HUES64 (cell line): ENCODE results near the gene GLI3.

Experiments used
- H3K27ac ChIP-seq: 2 replicates; pipeline ENCODE4 v1.7.0; 2013; ENCODE audit warnings: low read depth, low read length, inconsistent platforms
- H3K27me3 ChIP-seq: 2 replicates; pipeline ENCODE4 v1.6.1; 2013; ENCODE audit warnings: mild to moderate bottlenecking, low read length; ENCODE audit not compliant: insufficient read depth
- H3K36me3 ChIP-seq: 2 replicates; pipeline ENCODE4 v1.6.1; 2013; ENCODE audit warnings: mild to moderate bottlenecking, low read length; ENCODE audit not compliant: insufficient read depth
- H3K4me1 ChIP-seq: 2 replicates; pipeline ENCODE4 v1.6.1; 2013; ENCODE audit warnings: mild to moderate bottlenecking, low read length, moderate library complexity; ENCODE audit not compliant: insufficient read depth
- H3K4me3 ChIP-seq: 2 replicates; pipeline ENCODE4 v1.5.1; 2013; ENCODE audit warnings: mild to moderate bottlenecking, low read length, moderate library complexity
- H3K9ac ChIP-seq: 2 replicates; pipeline ENCODE4 v1.6.1; 2013; ENCODE audit warnings: mild to moderate bottlenecking, low read depth, low read length
- H3K9me3 ChIP-seq: 2 replicates; pipeline ENCODE4 v1.6.1; 2013; ENCODE audit warnings: low read depth, low read length; ENCODE audit not compliant: insufficient read depth
- WGBS: fragments of 150-250, 120-280 bp; methylation state at CpG from one replicate; pipeline ENCODE4 v1.1.7; 2013; ENCODE audit warnings: missing lambda C conversion rate; 5-methylcytosine and 5-hydroxymethylcytosine counted together

GLI3 gene

DNA sequence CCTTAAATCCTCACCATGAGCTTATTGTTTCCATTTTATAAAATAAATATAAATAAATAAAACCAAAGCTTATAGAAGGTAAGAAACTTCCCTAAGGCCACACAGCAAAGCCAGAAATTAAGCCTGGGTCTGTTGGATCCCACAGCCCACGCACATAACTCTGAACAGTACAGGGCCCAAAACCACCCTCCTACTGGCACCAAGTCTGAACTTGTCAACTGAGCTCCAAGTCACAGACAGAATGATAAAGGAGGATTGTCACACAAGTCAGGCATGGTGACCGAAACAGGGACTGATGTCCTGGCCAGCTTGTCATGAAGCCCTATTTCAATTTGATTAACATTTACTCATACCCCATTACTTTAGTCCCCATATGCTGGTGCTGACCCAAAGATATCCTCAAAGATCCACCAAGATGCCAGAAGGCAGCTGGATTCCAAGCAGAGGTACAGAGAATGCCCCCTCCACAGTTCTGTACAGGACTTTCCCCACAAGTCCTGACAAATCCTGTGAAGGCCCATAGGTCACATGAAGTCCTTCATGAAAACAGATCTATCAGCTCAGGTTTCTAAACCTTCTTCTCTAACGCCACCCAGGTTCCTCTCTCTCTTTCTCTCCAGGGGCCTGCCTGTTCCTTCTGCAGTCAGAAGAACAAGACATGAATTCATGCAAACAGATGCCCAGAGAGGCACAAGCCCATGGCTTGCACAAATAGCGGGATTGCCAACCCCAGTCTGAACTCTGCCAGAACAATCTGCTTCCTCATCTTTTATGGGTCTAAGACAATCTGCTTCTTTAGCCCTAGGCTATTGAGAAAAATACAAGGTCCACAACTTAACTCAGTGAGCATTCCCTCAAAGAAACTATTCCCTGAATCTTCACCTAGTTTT is 60.9 kb downstream of the GLI3 start:
- no peak overlapping the region for H3K9ac ChIP-seq
- H3K9me3 ChIP-seq: no peaks in the 10 kb centered on the region
- H3K4me3 ChIP-seq: no peak overlapping the region
- H3K27ac ChIP-seq: no peak overlapping the region
- peaks cover 19% of the 10 kb centered on the region; the same call in 1 of the 2 replicates for H3K36me3 ChIP-seq
- H3K27me3 ChIP-seq: no peaks in the 10 kb centered on the region
- no peaks in the 10 kb centered on the region for H3K4me1 ChIP-seq
- 95% methylated on average over 4 of the region's 4 CpGs for WGBS

- Histone ChIP-seq H3K27me3 (no peaks in the 10 kb centered on the region), H3K4me3 (no peak overlapping the region), H3K9ac (no peak overlapping the region), H3K36me3 (peaks cover 9% of the 10 kb centered on the region; the same call in 1 of the 2 replicates), H3K9me3 (no peaks in the 10 kb centered on the region), H3K4me1 (no peaks in the 10 kb centered on the region), H3K27ac (no peak overlapping the region)
- WGBS: 93% methylated on average over 20 of the region's 20 CpGs
Measured at GRCh38 chr7:42174391-42174912, 62.6 kb downstream of the GLI3 start.

- Histone ChIP-seq H3K9ac (no peak overlapping the region), H3K4me1 (no peaks in the 10 kb centered on the region), H3K4me3 (no peak overlapping the region), H3K27me3 (no peaks in the 10 kb centered on the region), H3K9me3 (no peaks in the 10 kb centered on the region), H3K36me3 (peaks cover 10% of the 10 kb centered on the region; the same call in 1 of the 2 replicates), H3K27ac (no peak overlapping the region)
Measured at GRCh38 chr7:42170724-42171123, 66.3 kb downstream of the GLI3 start.

DNA sequence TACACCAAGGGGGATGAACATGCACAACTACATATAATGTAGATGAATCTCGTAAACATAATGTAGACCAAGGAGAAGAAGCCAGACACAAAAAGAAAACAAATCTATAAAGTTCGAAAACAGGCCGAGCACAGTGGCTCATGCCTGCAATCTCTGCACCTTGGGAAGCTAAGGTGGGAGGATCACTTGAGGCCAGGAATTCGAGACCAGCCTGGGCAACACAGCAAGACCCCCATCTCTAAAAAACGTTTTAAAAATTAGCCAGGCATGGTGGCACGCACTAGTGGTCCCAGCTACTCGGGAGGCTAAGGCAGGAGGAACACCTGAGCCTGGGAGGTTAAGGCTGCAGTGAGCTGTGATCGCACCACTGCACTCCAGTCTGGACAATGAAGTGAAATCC is 68.5 kb downstream of the GLI3 start:
- Histone ChIP-seq H3K4me3 (no peak overlapping the region), H3K27ac (no peak overlapping the region), H3K9me3 (no peaks in the 10 kb centered on the region), H3K27me3 (no peaks in the 10 kb centered on the region), H3K36me3 (peaks cover 10% of the 10 kb centered on the region; the same call in 1 of the 2 replicates), H3K4me1 (no peaks in the 10 kb centered on the region), H3K9ac (no peak overlapping the region)
- 93% methylated on average over 7 of the region's 8 CpGs for WGBS

- H3K27ac ChIP-seq: no peak overlapping the region
- no peaks in the 10 kb centered on the region for H3K27me3 ChIP-seq
- H3K36me3 ChIP-seq: peaks cover 10% of the 10 kb centered on the region; the same call in 1 of the 2 replicates
- H3K9ac ChIP-seq: no peak overlapping the region
- H3K4me1 ChIP-seq: peaks cover 4% of the 10 kb centered on the region
- H3K9me3 ChIP-seq: no peaks in the 10 kb centered on the region
- no peak overlapping the region for H3K4me3 ChIP-seq
Measured at GRCh38 chr7:42167631-42168236, 69.3 kb downstream of the GLI3 start.

- H3K36me3 ChIP-seq: peaks cover 10% of the 10 kb centered on the region; the same call in 1 of the 2 replicates
- peaks cover 9% of the 10 kb centered on the region for H3K4me1 ChIP-seq
- WGBS: 100% methylated on average over 1 of the region's 2 CpGs
- no peaks in the 10 kb centered on the region for H3K27me3 ChIP-seq
- H3K4me3 ChIP-seq: no peak overlapping the region
- no peak overlapping the region for H3K27ac ChIP-seq
- no peak overlapping the region for H3K9ac ChIP-seq
- H3K9me3 ChIP-seq: no peaks in the 10 kb centered on the region
Measured at GRCh38 chr7:42167206-42167605, 69.8 kb downstream of the GLI3 start.

DNA sequence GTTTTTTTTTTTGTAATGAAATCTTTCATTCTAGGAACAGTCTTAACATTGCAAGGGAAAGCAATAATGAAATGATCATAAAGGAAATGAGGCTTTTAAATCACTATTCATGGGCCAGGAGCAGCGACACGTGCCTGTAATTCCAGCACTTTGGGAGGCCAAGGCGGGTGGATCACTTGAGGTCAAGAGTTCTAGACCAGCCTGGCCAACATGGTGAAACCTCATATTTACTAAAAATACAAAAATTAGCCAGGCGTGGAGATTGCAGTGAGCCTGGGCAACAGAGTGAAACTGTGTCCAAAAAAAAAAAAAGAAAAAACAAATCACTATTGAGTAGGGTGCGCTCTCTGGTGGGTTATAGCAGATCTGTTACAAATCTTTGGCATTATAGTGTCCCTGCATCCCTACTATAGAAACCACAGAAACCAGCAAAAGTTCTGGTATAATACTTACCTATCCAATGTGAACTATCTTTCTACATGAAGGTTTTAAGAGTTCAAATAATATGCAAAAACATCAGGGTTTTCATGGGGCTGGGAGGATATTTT is 72.1 kb downstream of the GLI3 start:
- Histone ChIP-seq H3K27ac (no peak overlapping the region), H3K4me3 (no peak overlapping the region), H3K36me3 (peaks cover 5% of the 10 kb centered on the region; the same call in 1 of the 2 replicates), H3K9me3 (no peaks in the 10 kb centered on the region), H3K9ac (no peak overlapping the region), H3K27me3 (no peaks in the 10 kb centered on the region), H3K4me1 (peaks cover 14% of the 10 kb centered on the region)
- 96% methylated on average over 4 of the region's 5 CpGs for WGBS

DNA sequence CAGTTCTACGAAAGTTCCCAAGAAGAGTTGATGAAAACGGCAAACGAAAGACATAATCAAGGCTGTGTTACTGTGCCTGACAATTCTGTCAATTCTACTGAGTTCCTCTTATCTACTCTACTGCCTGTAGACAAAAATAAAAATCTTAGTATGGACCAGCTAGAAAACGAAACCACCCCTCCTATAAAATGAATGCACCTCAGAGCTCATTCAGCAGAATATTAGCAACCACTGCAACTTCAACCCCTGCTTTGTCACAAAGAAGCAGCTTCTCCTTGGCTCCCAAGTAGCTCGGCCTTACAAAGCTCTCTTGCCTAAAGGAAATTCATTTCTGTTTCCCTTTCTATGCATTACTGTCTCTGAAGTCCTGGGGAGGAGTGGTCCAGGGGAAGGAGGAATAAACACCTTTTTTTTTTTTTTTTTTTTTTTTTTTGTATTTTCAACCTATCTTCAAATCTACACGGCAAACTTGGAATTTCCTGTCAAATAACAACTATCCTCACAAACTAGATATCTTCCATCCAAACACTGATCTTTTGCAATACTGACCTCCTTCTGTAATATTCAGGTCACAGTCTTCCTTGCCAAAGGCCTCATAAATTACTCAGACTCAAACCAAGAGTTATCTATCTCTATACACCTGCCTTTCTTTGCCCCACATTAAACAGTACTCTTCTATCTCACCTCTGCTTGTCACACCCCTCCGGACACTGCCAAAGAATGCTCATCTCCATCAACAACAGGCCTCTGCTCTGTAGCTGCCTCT is 74.3 kb downstream of the GLI3 start:
- whole genome bisulfite sequencing: 86% methylated on average over 7 of the region's 7 CpGs
- Histone ChIP-seq H3K4me3 (no peak overlapping the region), H3K9me3 (no peaks in the 10 kb centered on the region), H3K36me3 (peaks cover 5% of the 10 kb centered on the region; the same call in 1 of the 2 replicates), H3K27ac (no peak overlapping the region), H3K4me1 (peaks cover 18% of the 10 kb centered on the region), H3K27me3 (no peaks in the 10 kb centered on the region), H3K9ac (no peak overlapping the region)

DNA sequence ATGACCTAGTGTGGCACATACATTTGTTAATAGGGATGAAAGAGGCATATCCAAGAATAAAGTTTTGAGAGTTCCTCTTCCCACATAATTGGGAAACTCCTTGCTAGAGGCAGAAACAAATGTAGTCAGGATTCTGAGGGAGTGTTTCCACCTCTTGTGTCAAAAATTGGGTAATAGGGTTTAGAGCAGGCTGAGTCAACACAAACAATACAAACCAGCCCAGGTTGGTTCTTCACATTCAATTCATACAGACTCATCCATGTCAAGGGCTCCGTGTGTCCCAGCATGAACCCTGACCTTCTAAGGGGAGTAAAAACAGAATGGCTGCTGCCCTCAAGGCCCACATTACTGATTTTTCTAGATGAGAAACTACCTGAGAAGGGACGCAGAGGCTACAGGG is 75.3 kb downstream of the GLI3 start:
- Histone ChIP-seq H3K9me3 (no peaks in the 10 kb centered on the region), H3K36me3 (no peaks in the 10 kb centered on the region), H3K27me3 (no peaks in the 10 kb centered on the region), H3K4me3 (no peak overlapping the region), H3K4me1 (peaks cover 29% of the 10 kb centered on the region), H3K27ac (no peak overlapping the region), H3K9ac (no peak overlapping the region)
- 79% methylated on average over 2 of the region's 2 CpGs for WGBS

DNA sequence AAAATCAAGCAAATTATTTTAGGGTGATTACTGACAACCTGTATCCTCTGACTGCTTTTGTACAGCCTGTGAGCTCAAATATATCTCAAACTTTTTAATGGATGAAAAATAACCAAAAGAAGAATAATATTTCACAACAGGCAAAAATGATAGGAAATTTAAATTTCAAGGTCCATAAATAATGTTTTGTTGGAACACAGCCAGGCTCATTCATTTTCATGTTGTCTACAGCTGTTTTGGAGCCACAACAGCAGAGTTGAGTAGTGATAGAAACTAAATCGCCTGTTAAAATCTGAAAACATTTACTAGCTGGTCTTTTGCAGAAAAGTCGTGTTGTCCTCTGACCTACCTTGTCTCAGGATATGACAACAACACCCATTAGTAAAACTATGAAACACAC is 75.9 kb downstream of the GLI3 start:
- Histone ChIP-seq H3K9ac (no peak overlapping the region), H3K4me3 (no peak overlapping the region), H3K36me3 (no peaks in the 10 kb centered on the region), H3K27ac (no peak overlapping the region), H3K4me1 (peaks cover 34% of the 10 kb centered on the region), H3K9me3 (no peaks in the 10 kb centered on the region), H3K27me3 (no peaks in the 10 kb centered on the region)
- WGBS: 96% methylated on average over 2 of the region's 2 CpGs
